Heart left ventricle (tissue), 16 donors: ENCODE measurements around the gene SFTPD. TPM values are rescaled to one million over a fixed set of nuclear protein-coding genes. Genes with fewer than 3 reads are reported as not detected.

ENCODE experiments used
- ATAC-seq, 4 donors: fragments of 200-7000 bp; cut with Tn5 transposase; one replicate each; pipeline ENCODE4 v1.9.1; 2020 to 2022; ENCODE audit warnings: moderate library complexity in 4 of 4, mild to moderate bottlenecking in 3 of 4, moderate number of reproducible peaks in 1 of 4
- DNase-seq, 5 donors: peaks; one replicate each; pipeline ENCODE4 v3.0.0-alpha.2; 2020
- H3K27ac ChIP-seq, 12 donors: fragments of 200-600 bp; sonication (generic) in 4 of 12; one replicate each; pipeline versions ENCODE4 v1.5.0 to v1.8.0; 2016 to 2022; ENCODE audit warnings: mild to moderate bottlenecking in 2 of 12
- H3K27me3 ChIP-seq, 9 donors: fragments of 200-600 bp; sonication (generic) in 2 of 9; one replicate each; pipeline versions ENCODE4 v1.5.1 to v1.8.0; 2016 to 2022; ENCODE audit warnings: mild to moderate bottlenecking in 3 of 9
- H3K36me3 ChIP-seq, 9 donors: fragments of 200-600 bp; sonication (generic) in 2 of 9; one replicate each; pipeline versions ENCODE4 v1.5.0 to v1.8.0; 2018 to 2022; ENCODE audit warnings: mild to moderate bottlenecking in 2 of 9
- H3K4me1 ChIP-seq, 12 donors: fragments of 200-600 bp; sonication (generic) in 4 of 12; one replicate each; pipeline versions ENCODE4 v1.5.0 to v1.8.0; 2016 to 2022; ENCODE audit warnings: mild to moderate bottlenecking in 3 of 12
- H3K4me3 ChIP-seq, 12 donors: fragments of 200-600 bp; sonication (generic) in 4 of 12; one replicate each; pipeline versions ENCODE4 v1.5.0 to v1.8.0; 2017 to 2022; ENCODE audit warnings: mild to moderate bottlenecking in 9 of 12, moderate library complexity in 4 of 12
- H3K9me3 ChIP-seq, 12 donors: fragments of 200-600 bp; sonication (generic) in 4 of 12; one replicate each; pipeline versions ENCODE4 v1.5.0 to v1.8.0; 2016 to 2022; ENCODE audit warnings: mild to moderate bottlenecking in 1 of 12
- CTCF ChIP-seq, 12 donors: fragments of 200-600 bp; sonication (generic) in 4 of 12; IDR thresholded peaks; one replicate each; pipeline versions ENCODE4 v1.5.0 to v1.8.0; 2018 to 2022; ENCODE audit warnings: antibody characterized with exemption in 12 of 12, mild to moderate bottlenecking in 5 of 12
- POLR2A ChIP-seq, 2 donors: fragments of 450-650 bp; IDR thresholded peaks; one replicate each; pipeline ENCODE4 v1.6.1; 2017; ENCODE audit warnings: antibody characterized with exemption in 2 of 2, mild to moderate bottlenecking in 2 of 2, moderate library complexity in 2 of 2
- WGBS, 4 donors: extraction: QIAGEN DNeasy Blood & Tissue Kit in 2 of 4; methylation state at CpG; one replicate each; pipeline versions ENCODE4 v1.1.5 to v1.1.7; 2013 to 2018; 5-methylcytosine and 5-hydroxymethylcytosine counted together
- intact Hi-C, 10 donors: fragments of 100-400 bp; cut with DNase I; formaldehyde crosslinking; loops; one replicate each; pipeline versions ENCODE4 v1.11.1 to v1.14.2; 2022
- polyA plus RNA-seq, 2 donors: library from polyadenylated mRNA; stranded (reverse); fragments of 200-250 nt; gene quantifications; one replicate each; pipeline ENCODE4 v1.2.3, GENCODE V29; 2013
- total RNA-seq, 9 donors: library from RNA; depleted of rRNA in 2 of 9; stranded (reverse); fragments of >200 nt in 2 of 9; fragmentation: NEBNext Ultra II Directional in 3 of 9; extraction: Animal tissue kit (Norgen Biotek cat#: 25700) in 3 of 9; gene quantifications; one replicate each; pipeline versions ENCODE4 v1.1.0 to v1.2.4, GENCODE V29; 2016 to 2023
- donor health status: ischemic (EF 13 %, LVEDD 7.1; RV severe dilation, severe dysfunction).
- donor health status: healthy with polysubstance abuse.
- donor health status: DM: no; HTN: yes; CAD: no.
- donor health status: DM: no; HTN: no; CAD: no.
- donor health status: ischemic (EF 25% LVEDD 6.9; RV normal size, moderate dysfunction).
- donor health status: ischemic (EF 25% LVEDD 5.7; RV mildly dilated, moderate dysfunction).
- donor health status: healthy.
- donor health status: DM: yes; HTN: yes; CAD: no.
- donor health status: ischemic (EF 35%, LVEDD 5.7; RV mildly dilated, moderate dysfunction).
- donor health status: nonischemic (EF 11% LVEDD 7.7; RV severe dilation, severe dysfunction).
- donor health status: DM: yes; HTN: yes; CAD: no.
- donor health status: PGD.
- donor health status: ischemic (EF 29% LVEDD 5.4; RV normal size, mild dysfunction).
- donor health status: nonischemic (EF 23%, LVEDD 6.1; RV moderate dilation, normal function).

Gene SFTPD
- total and polyA plus RNA-seq, 11 donors = 0.12 to 1.9 (median 1.0) TPM; not detected in 1

- TF ChIP-seq POLR2A (IDR thresholded peaks at IDR 0.05) (no peak), CTCF (IDR thresholded peaks at IDR 0.05) (no peak)
- WGBS, 4 donors = 66 to 73% (median 69%) methylated on average over 6 of the region's 6 CpGs
- Histone ChIP-seq H3K27ac (peak overlapping the region in 1 of 12 donors; percentile 74), H3K4me3 (no peak overlapping the region), H3K4me1 (peaks cover 0 to 27% (median 0%) of the 10 kb centered on the region in 12 donors), H3K36me3 (peaks cover 0 to 5% (median 0%) of the 10 kb centered on the region in 9 donors), H3K9me3 (no peaks in the 10 kb centered on the region), H3K27me3 (no peaks in the 10 kb centered on the region)
- intact Hi-C loops = loop anchor here in 2 of 10 donors (10.0 kb wide), 2 partner anchors 374 to 384 kb away; partner anchors contain the start of gene SFTPA2 (in 1 of the 2)
- DNase-seq = peak in 4 of 5 donors; percentile 35 to 69 (median 56)
- peak; percentile 58 to 90 (median 72) for ATAC-seq
These were observed 10.0 kb downstream of the SFTPD start for GRCh38 chr10:79938728-79939406.

DNA sequence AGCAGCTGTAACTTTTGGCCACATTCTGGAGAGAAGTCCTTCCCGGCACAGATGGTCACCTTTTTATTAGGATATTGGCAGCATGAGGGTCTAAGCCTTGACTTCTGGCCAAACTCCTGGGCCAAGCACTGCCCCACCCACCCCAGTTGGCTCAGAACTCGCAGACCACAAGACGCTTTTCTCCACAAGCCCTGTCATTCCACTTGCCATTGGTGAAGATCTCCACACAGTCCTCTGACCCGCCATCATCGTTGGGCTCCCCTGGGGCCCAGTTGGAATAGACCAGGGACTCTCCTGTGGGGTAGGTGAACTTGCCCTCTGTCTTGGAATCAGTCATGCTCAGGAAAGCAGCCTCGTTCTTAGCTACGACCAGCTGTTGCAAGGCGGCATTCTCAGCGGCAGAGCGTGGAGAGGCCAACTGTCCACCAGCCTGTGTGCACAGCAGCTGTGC is 11.2 kb downstream of the SFTPD start:
- WGBS, 4 donors = 85 to 93% (median 92%) methylated on average over 10 of the region's 10 CpGs
- TF ChIP-seq CTCF (IDR thresholded peaks at IDR 0.05) (no peak), POLR2A (IDR thresholded peaks at IDR 0.05) (no peak)
- H3K27me3 ChIP-seq = no peaks in the 10 kb centered on the region
- H3K4me1 ChIP-seq = peaks cover 0 to 27% (median 0%) of the 10 kb centered on the region in 12 donors
- no peak for ATAC-seq
- peak in 1 of 5 donors; percentile 33 for DNase-seq
- no peak overlapping the region for H3K27ac ChIP-seq
- H3K9me3 ChIP-seq = no peaks in the 10 kb centered on the region
- peaks cover 0 to 4% (median 0%) of the 10 kb centered on the region in 9 donors for H3K36me3 ChIP-seq
- H3K4me3 ChIP-seq = no peak overlapping the region
- intact Hi-C loops = loop anchor here in 2 of 10 donors (10.0 kb wide), 2 partner anchors 373 to 383 kb away; partner anchors contain the start of gene SFTPA2 (in 1 of the 2)

DNA sequence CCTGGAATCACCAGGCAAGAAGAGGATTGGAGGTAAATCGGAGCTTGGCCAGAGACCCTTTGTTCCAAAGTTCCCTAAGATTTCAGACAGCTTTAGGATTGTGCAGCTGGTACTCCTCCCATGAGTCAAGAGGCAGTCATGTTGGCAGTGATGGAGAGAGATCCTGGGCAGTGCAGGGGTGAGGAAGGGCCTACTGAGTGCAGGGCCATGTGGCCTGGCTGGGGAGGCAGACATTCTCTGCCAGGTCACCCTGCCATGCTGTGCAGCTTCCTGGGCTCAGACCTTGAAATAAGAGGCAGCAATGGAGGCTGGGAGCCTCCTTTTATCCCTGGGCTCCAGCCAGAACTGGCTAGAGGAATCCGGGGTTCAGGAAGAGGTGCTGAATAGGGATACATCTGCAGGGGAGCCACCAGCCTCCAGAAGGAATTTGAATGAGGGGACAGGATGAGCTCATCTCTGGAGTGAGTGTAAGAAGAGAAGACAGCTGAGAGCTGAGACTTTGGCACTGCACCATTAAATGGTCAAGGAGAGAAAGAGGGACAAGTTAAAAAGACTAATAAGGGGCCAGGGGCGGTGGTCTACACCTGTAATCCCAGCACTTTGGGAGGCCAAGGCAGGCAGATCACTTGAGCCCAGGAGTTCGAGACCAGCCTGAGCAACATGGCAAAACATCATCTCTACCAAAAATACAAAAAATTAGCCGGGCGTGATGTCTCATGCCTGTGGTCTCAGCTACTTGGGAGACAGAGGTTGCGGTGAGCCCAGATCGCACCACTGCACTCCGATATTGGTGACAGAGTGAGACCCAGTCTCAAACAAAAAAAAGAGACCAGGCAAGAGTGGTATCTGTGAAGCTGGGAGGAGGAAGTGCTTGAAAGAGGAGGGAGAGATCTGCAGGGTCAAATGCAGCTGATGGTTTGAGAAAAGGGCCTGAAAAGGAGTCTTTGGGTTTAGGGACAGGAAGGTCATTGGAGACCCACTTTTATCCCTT is 12.0 kb downstream of the SFTPD start:
- peaks cover 0 to 27% (median 0%) of the 10 kb centered on the region in 12 donors for H3K4me1 ChIP-seq
- H3K9me3 ChIP-seq = no peaks in the 10 kb centered on the region
- WGBS, 4 donors = 83 to 94% (median 84%) methylated on average over 8 to 9 of the region's 9 CpGs
- no peak for ATAC-seq
- intact Hi-C loops = loop anchor here in 2 of 10 donors (10.0 kb wide), 2 partner anchors 372 to 382 kb away; partner anchors contain the start of gene SFTPA2 (in 1 of the 2)
- no peak overlapping the region for H3K4me3 ChIP-seq
- peaks cover 0 to 4% (median 0%) of the 10 kb centered on the region in 9 donors for H3K36me3 ChIP-seq
- no peak for TF ChIP-seq POLR2A (IDR thresholded peaks at IDR 0.05)
- no peak for TF ChIP-seq CTCF (IDR thresholded peaks at IDR 0.05)
- no peak overlapping the region for H3K27ac ChIP-seq
- H3K27me3 ChIP-seq = no peaks in the 10 kb centered on the region
- no peak for DNase-seq
